Brain microvascular endothelial cell (primary cell): Measurements from ENCODE around the gene BICRA.
"Not testable (repeated sequence)": the region's sequence is repeated elsewhere in the genome, so short reads cannot be mapped to it uniquely, and the experiment has no call there.

Experiments
- DNase-seq: peaks from one replicate; pipeline ENCODE4 v3.0.0-alpha.2; 2020
- H3K27ac ChIP-seq: fragments of 250-450 bp; sonication (Bioruptor Pico); 2 replicates; pipeline ENCODE4 v1.5.1; 2020; ENCODE audit warnings: mild to moderate bottlenecking, moderate library complexity
- H3K27me3 ChIP-seq: fragments of 250-450 bp; sonication (Bioruptor Pico); replicated peaks from 2 replicates; pipeline ENCODE4 v1.5.1; 2020; ENCODE audit warnings: mild to moderate bottlenecking
- H3K36me3 ChIP-seq: fragments of 250-450 bp; sonication (Bioruptor Pico); replicated peaks from 2 replicates; pipeline ENCODE4 v1.5.1; 2020; ENCODE audit warnings: mild to moderate bottlenecking
- H3K4me3 ChIP-seq: 2 replicates; pipeline ENCODE4 v1.5.1; 2011; ENCODE audit warnings: low read depth, mild to moderate bottlenecking, control low read depth, low read length, moderate library complexity
- CTCF ChIP-seq: IDR thresholded peaks from 2 replicates; pipeline ENCODE4 v1.5.1; 2011; ENCODE audit warnings: low read depth, mild to moderate bottlenecking, moderate library complexity, low read length, control low read depth, inconsistent platforms; ENCODE audit errors: missing control alignments
- in situ Hi-C: cut with HindIII; loops from 2 replicates; pipeline ENCODE4 v1.10.0; 2017; ENCODE audit warnings: low sequenced_read_pairs, low pct_ligation_motif_present

BICRA gene

GRCh38 chr19:47704656-47705055 is 95.7 kb downstream of the BICRA start:
- Histone ChIP-seq H3K4me3 (no peak overlapping the region), H3K27ac (peak overlapping the region; percentile 77), H3K36me3 (peaks cover 23% of the 10 kb centered on the region), H3K27me3 (no peaks in the 10 kb centered on the region)
- in situ Hi-C loops, result no loop called here
- TF ChIP-seq CTCF, result no peak
- no peak for DNase-seq

DNA sequence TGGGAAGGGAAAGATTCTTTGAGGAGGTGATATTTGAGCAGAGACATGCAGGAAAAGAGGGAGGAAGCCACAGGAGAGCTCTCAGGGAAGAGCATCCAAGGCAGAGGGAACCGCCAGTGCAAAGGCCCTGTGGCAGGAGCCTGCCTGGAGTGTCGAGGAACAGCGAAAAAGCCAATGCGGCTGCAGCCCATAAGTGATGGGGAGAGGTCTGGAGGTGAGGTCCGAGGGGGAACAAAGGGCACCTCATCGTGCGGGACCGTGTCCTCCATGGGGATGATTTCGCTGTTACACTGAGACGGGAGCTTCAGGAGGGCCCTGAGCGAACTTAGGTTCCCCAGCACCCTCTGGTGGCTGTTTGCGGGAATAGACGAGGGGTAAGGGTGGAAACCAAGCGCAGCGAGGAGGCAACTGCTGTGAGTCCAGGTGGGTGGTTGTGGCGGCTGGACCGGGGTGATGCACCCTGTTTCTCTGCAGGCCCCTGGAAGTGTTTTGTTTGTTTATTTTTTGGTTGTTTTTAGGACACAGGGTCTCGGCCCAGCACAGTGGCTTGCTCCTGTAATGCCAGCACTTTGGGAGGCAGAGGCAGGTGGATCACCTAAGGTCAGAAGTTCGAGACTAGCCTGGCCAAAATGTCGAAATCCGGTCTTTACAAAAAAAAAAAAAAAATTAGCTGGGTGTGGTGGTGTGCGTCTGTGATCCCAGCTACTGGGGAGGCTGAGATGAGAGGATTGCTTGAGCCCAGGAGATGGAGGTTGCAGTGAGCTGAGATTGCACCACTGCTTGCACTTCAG is 98.4 kb downstream of the BICRA start:
- H3K4me3 ChIP-seq, result no peak overlapping the region
- H3K27me3 ChIP-seq, result no peaks in the 10 kb centered on the region
- no peak overlapping the region for H3K27ac ChIP-seq
- peaks cover 7% of the 10 kb centered on the region for H3K36me3 ChIP-seq
- in situ Hi-C loops, result no loop called here
- peak; percentile 66 for DNase-seq
- peak; percentile 93 for TF ChIP-seq CTCF

DNA sequence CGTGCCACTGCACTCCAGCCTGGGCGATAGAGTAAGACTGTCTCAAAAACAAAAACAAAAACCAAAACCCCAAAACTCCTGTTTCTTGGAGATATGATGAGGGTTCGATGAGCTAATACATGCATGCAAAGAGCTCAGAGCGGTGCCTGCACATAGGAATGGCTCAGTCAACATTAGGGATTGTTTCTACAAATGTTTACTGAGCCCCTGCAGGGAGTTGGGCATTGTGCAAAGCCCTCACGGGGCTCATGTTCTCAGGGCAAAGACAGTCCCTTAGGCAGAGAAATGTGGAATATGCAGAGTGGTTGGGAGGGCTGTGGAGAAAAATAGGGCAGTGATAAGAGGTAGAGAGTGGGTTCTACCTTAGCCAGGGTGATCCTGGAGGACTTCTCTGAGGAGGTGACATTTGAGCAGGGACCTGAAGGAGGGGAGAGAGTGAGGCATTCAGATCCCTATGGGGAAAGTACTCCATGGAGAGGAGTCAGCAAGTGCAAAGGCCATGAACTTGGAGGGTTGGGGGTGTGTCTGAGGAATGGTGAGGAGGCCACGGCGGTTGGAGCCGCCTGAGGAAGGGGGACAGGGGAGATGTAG is 102.8 kb downstream of the BICRA start:
- in situ Hi-C loops, result no loop called here
- Histone ChIP-seq H3K4me3 (no peak overlapping the region), H3K27me3 (no peaks in the 10 kb centered on the region), H3K27ac (no peak overlapping the region), H3K36me3 (peaks cover 10% of the 10 kb centered on the region)
- no peak for TF ChIP-seq CTCF
- no peak for DNase-seq

DNA sequence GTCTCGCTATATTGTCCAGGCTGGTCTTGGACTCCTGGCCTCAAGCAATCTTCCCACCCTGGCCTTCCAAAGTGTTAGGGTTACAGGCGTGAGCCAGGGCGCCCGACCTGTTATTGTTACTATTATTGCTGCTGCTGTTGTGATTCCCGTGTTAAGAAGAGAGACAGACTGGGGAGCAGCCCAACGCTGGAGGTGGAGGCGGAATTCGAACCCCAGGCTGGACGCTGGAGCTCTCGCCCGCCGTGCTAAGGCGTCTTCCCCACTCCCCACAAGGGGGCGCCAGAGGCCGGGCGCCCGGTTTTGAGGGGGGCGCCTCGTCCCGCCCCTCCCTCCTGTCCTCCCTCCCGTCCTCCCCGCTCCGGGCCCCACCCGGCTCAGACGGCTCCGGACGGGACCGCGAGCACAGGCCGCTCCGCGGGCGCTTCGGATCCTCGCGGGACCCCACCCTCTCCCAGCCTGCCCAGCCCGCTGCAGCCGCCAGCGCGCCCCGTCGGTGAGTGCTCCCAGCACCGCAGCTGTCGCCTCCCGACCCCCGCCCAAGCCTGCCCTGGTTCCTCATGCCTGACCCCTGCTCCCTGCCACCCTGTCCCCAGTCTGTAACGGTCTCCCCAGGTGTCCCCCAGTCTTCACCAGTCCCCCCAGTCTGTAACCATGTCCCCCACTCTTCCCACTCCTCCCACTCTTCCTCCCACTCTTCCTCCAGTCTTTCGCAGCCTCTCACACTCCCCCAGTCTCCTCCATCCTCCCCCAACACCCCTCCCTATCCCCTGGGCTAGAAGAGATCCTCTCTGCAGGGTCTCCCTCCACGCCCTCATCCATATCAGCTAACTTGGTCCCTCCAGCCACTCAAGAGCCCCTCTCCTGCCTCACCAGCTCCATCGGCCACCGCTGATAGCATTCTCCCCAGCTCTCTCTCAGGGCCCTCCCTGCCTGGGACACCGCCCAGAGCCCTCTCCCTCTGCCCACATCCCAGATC is 104.4 kb downstream of the BICRA start, which contains the start of gene EHD2:
TSS of gene EHD2 (plus strand) at position 377 of the 976 bp plus-strand sequence. CDS start 3,191 bp downstream, outside the sequence.
- Histone ChIP-seq H3K36me3 (peaks cover 15% of the 10 kb centered on the region), H3K27me3 (no peaks in the 10 kb centered on the region), H3K4me3 (peak within 1 kb of the TSS; percentile 88), H3K27ac (peak within 1 kb of the TSS; percentile 66)
- in situ Hi-C loops, result no loop called here
- TF ChIP-seq CTCF, result peak; percentile 89
- DNase-seq, result peak; percentile 44

GRCh38 chr19:47714339-47714738 is 105.4 kb downstream of the BICRA start:
- peak overlapping the region; percentile 88 for H3K4me3 ChIP-seq
- in situ Hi-C loops, result no loop called here
- no peak overlapping the region for H3K27ac ChIP-seq
- H3K27me3 ChIP-seq, result no peaks in the 10 kb centered on the region
- no peak for DNase-seq
- peaks cover 15% of the 10 kb centered on the region for H3K36me3 ChIP-seq
- no peak for TF ChIP-seq CTCF

DNA sequence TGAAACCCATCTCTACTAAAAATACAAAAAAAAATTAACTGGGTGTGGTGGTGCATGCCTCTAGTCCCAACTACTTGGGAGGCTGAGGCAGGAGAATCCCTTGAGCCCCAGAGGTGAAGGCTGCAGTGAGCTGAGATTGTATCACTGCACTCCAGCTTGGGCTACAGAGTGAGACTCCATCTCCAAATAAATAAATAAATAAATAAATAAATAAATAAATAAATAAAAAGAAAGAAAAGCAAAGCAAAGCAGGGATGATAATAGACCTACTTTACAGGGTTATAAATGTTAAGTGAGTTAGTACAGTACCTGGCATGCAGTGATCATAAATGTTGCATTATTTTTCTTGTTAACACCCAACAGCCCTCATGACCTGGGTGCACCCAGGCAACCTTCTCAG is 105.9 kb downstream of the BICRA start:
- H3K27me3 ChIP-seq, H3K27ac ChIP-seq, DNase-seq, in situ Hi-C loops: not testable (repeated sequence)
- H3K36me3 ChIP-seq, result peaks cover 15% of the 10 kb centered on the region
- peak overlapping the region; percentile 88 for H3K4me3 ChIP-seq
